ENCODE data around the gene MEGF8.
A peak's percentile ranks its signal among the peaks of the same experiment; 100 is the strongest.
"Not testable (repeated sequence)": the region's sequence is repeated elsewhere in the genome, so short reads cannot be mapped to it uniquely, and the experiment has no call there.

Gene MEGF8

DNA sequence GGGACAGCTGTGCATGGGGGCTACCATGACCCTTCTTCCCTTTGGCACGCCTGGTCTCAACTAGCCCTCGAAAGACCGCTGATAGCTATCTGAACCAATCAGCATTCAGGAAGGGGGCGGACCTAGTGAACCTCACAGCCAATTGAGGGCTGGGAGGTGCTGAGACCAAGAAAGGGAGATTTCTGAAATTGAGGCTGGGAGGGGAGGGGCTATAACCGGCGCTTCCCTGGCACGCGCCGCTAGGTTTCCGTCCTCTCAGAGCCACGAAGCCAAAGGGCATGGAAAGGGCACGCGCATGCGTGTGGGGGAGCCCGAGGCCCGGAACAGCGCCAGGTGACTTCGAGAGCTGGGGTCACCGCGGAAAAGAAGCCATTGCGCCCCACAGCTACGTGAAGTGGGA lies 18.8 kb upstream of the MEGF8 start:
- DNase-seq (ENCODE audit: low spot score) = no peak

DNA sequence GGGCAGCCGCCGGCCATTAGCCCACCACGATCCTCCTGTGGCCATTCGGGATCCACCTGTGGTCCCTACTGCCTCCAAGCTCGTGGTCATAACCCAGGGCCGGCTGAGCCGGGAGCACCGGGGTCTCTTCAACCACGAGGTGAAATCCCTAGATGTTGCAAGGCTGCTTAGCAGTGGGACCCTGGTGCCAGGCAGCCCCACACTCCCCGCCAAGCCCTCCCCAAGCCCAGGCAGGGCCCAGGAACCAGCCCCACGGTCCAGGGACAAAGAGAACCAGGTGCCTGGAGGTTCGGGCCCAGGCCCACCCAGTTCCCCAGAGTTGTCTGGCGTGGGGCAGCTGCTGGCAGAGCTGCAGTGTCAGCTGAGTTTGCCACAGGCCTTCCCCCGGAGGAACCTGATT lies 15.7 kb upstream of the MEGF8 start:
- DNase-seq (ENCODE audit: low spot score) = no peak

DNA sequence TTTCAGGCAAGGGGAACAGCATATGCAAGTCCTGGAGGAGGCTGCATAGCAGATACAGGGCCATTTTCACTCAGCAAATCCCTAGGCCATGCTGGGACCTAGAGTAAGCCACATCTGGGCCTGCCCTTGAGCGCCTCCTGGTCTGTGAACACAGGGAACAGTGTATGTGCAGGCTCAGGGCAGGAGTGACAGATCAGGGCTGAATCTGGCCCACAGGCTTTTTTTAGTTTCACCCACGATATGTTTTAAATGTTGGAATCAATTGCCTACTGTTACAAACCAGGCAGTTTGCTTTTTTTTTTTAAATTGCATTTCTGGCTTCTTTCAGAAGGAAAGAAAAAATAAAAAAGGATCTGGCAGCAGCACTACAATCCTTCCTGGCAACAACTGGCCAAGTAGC lies 13.8 kb upstream of the MEGF8 start:
- DNase-seq (ENCODE audit: low spot score) = no peak

DNA sequence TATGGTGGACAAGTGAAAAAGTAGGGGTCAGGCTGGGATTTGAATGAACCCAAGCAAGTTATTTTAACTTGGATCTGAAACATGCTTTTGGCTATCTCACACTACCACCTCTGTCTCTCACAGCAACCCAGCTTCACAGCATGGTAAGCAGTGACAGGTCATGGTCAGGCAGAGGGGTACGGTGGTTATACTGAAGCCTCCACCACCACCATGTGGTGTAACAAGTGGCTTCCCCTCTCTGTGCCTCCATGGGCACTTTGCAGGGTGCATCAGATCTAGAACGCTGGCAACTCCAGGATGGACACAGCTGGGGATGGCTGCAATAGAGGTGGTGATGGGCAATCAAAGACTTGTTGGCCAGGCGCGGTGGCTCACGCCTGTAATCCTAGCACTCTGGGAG lies 13.1 kb upstream of the MEGF8 start:
- no peak for DNase-seq (ENCODE audit: low spot score)

DNA sequence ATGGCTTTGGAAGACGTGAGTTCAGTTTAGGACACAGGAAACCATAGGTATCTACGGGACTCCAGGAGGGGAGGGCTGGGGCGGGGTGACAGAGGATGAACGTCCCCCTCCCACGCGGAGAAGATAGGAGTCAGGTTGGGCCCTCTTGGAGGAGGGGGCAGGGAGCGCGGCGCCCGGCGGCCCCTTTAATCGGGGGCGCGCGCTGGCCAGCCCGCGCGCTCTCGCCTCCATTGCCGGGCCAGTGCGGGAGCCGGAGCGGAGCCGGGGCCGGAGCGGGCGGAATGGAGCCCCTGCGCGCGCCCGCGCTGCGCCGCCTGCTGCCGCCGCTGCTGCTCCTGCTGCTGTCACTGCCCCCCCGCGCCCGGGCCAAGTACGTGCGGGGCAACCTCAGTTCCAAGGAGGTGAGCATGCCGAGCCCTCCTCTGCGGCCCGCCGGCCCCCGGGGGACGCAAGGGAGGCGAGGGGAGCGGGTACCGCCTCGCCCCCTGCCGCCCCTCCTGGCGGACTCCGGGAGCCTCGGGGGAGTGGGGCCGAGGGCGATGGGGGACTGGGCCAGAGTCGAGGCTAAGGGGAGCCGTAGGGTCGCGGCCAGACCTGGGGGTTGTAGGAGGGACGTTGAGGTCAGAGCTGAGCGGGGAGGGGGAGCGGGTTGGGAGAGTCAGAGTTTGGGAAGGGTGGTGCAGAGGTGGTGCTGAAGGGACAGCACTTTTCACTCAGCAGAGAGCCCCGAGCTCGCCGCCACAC lies 12.2 kb upstream of the MEGF8 start, which contains the start of gene TMEM145:
Gene TMEM145 (plus strand): TSS at position 214 of the 744 bp plus-strand sequence. CDS start 68 bp downstream, at position 282.
- peak; percentile 90 for DNase-seq (ENCODE audit: low spot score)

DNA sequence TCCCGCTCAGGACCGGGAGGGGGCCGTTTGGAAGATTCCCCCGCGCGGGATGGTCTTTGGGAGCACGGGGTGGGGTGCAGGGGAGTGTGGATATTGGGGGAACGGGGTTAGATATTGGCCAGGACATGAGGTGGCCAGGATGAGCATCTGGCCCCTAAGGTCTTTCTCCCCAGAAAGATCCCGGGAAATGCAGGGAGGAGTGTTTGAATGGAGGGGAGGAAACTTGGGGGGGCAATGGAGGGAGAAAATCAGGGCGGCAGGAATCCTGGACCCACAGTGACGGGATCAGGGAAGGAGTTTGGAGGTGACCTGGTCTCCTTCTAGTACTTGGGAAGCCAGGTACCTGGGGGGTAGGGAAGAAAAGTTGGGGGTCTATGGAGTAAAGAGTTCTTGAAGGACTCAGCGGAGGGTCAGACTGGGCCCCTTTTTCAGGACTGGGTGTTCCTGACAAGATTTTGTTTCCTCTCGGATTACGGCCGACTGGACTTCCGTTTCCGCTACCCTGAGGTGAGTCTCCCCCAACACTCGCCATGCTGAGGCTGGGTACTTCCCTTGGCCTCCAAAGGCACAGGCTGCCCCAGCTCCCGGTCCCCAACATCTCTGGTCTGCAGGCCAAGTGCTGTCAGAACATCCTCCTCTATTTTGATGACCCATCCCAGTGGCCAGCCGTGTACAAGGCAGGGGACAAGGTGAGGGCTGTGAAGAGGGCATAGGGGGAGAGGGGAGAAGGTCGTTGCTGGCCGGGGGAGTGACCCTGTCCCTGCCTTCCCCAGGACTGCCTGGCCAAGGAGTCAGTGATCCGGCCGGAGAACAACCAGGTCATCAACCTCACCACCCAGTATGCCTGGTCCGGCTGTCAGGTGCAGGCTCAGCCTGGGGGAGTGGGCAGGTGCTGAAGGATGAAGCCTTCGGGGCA lies 11.3 kb upstream of the MEGF8 start:
- no peak for DNase-seq (ENCODE audit: low spot score)

DNA sequence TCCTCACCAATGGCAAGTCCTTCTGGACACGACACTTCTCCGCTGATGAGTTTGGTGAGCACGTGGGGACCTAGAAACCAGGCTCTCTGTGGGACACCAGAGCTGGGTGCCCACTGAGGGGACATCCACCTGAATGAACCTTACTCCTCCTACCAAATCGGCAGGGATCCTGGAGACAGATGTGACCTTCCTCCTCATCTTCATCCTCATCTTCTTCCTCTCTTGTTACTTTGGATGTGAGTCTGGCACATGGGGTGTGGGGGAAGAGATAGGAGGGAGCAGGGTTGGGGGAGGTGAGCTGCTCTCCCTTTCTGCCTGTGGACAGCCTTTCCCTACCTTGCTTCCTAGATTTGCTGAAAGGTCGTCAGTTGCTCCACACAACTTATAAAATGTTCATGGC lies 10.4 kb upstream of the MEGF8 start:
- DNase-seq (ENCODE audit: low spot score) = no peak

DNA sequence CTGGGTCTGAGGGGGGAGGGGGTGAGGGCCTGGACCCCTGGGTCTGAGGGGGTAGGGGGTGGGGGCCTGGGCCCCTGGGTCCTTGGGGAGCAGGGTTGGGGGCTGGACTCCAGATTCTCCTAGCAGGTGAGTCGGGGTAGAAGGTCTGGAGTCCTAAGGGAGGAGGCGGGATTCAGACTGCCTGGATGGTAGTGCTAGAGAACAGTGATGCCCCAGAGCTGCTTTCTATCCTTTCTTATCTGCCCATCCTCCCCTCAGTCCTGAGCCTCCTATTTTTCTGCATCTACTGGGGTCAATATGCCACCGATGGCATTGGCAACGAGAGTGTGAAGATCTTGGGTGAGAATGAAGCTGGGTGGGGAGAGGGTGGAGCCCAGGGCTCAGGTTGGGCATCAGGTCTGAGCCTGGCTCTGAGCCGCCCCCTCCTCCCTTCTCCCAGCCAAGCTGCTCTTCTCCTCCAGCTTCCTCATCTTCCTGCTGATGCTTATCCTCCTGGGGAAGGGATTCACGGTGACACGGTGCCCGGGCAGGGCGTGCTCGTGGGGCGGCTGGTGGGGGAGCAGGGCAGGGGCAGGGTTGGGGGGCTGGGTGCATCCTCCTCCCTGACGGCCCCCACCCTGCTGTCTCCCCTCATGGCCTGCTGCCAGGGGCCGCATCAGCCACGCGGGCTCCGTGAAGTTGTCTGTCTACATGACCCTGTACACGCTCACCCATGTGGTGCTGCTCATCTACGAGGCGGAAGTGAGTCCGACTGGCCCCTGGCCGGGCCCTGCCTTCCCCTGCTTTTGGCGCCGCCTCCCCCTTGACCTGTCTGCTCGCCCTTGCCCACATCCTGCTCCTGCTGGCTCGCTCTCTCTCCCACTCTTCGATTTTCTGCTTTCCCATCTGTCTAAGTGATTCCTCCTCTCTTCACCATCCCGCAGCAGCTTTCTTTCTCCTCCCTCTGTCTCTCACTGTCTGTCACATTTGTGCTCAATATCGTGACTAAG lies 8.9 kb upstream of the MEGF8 start:
- no peak for DNase-seq (ENCODE audit: low spot score)

DNA sequence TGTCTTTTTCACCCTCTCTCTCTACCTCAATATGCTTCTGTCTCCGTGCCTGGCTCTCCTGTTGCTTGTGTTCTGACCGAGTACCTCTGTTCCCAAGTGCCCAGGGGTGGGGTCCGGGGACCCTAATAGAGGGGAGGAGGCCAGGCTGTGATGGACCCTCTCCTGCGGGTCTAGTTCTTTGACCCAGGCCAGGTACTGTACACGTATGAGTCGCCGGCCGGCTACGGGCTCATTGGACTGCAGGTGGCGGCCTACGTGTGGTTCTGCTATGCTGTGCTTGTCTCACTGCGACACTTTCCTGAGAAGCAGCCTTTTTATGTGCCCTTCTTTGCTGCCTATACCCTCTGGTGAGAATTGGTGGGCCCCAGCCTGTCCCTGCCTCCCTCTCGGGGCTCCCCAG lies 7.9 kb upstream of the MEGF8 start:
- DNase-seq (ENCODE audit: low spot score) = no peak

DNA sequence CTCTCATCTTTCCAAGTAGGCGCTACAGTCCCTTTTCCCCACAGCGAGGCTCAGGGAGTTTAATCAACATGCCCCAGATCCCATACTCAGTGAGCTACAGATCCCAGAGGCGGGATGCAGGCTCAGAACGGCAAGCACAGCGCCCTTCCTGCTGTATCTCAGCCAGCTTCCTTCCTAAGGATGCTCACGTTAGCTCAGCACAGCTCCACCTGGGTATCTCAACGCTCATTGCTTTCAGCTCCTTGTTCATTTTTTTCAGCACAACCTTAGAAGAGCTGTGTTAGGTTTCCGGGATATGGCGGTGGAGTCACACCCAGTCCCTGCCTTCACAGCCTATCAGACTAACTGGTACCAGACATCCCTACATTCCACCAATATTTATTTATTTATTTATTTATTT lies 3.1 kb upstream of the MEGF8 start:
- DNase-seq (ENCODE audit: low spot score) = no peak

DNA sequence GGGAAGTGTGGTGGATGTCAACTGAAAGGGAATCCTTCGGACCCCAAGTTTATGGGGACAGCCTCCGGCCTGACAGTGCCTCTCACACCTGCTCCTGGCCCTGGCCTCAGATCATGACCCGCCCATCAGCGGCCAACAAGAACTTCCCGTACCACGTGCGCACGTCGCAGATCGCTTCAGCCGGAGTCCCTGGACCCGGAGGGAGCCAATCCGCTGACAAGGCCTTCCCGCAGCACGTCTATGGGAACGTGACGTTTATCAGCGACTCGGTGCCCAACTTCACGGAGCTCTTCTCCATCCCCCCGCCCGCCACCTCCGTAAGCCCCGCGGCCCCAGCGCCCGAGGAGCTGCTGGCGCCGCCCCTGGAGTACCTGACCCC lies 2.0 kb upstream of the MEGF8 start:
- no peak for DNase-seq (ENCODE audit: low spot score)

DNA sequence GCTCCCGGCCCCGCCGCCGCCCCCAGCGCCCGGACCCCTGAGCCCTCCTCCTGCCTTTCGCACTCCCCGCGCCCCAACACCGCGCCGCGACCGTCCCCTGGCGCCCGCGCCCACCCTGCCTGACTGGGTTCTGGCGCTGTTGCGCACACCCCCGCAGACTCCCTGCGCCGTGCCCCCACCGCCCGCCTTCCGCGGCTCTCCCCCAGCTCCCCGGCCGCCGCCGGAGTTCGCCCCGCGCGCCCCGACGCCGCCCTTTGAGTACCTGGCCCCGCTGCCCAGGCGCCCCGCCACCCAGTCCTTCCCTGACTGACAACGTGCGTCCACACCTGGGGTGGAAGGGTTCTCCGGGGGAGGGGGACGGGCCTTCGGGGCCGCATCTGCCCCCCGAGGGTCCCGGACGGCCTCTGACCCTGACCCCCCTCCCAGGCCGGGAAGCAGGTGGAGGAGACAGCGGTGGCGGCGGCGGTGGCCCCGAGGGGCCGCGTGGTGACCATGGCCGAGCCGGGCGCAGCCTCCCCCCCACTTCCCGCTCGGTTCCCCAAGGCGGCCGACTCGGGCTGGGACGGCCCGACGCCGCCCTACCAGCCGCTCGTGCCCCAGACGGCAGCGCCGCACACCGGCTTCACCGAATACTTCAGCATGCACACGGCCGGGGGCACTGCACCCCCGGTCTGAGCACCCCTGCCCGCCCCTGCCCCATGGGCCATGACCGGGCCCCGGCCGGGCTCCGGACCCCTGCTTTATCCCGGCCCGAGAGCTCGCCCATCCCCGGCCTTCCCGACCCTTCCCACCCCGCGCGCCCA lies 1.4 kb upstream of the MEGF8 start:
- peak; percentile 46 for DNase-seq (ENCODE audit: low spot score)

DNA sequence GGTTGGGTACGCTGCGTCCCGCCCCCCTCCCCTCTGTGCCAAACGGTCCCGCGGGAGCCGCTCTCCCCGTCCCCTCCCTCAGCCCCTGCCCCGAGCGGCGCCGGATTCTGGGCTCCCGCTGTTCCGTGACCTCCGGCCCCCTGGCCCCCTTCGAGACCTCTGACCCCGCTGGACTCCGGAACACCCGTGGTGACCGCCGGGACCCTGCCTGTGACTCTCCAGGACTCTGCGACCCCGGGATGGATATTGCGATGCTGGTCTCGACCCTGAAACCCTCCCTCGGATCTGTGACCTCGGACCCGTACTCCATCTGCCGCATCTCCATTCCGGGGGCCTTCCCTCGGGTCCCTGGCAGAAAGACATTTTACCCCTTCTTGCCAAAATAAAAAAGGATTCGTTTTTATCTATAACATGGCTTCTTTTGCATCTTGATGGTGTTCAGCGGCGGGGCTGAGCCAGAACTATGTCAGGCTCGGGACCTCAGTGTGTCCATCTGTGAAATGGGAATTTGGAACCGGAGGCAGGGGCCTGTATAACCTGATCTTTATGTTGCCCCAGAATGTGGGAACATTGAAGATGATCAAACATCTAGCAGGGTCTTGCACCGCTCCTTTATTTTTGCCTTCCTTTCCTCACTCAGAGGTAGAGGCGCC lies 654 bp upstream of the MEGF8 start:
- no peak for DNase-seq (ENCODE audit: low spot score)

DNA sequence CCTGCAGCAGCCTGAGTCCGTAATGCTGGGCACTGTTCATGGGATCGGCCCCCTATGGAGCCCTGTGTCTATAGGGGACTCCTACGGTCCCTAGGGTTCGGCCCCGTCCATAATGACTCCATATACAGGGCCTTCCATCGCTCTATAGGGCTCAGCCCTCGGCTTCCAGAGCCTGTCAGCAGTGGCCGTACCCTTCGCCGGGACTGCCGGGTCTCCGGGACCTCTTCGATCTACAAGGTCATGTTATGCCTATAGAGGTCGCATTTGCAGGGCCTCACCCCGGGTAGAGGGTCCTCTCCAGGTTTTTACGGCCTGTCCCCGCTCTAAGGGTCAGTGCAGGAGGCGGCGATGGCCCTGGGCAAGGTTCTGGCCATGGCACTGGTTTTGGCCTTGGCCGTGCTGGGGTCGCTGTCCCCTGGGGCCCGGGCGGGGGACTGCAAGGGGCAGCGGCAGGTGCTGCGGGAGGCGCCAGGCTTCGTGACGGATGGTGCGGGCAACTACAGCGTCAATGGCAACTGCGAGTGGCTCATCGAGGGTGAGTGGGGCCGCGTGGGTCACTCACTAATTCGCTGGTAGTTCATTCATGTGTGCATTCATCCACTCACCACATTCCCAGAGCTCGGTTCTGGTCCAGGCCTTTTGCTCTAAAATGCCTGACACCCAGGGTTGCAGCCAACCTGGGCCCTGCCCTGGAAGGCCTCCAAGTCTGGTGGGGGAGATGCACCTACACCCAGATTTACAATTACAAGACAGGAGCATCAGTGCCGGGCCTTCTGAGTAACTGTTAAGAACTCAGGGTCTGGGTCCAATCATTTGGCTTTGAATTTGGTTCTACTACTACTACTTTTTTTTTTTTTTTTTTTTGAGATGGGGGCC lies 699 bp downstream of the MEGF8 start:
- DNase-seq (ENCODE audit: low spot score) = no peak

DNA sequence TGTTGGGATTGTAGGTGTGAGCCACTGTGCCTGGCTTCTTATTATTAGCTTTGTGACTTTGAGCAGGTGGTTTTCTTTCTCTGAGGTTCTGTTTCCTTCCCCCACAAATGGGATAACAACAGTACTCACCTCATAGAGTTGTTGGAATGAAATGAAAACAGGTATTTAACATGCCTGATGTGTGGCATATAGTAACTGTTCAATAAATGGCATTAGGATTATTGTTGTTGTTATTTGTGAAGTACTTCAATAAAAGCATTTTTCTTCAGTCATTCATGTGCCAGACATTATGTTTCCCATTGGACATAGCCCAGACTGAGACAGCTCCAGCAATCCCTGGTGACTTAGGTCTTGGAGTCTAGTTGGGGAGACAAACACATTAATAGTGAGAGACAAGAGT lies 1.5 kb downstream of the MEGF8 start:
- DNase-seq (ENCODE audit: low spot score) = no peak

DNA sequence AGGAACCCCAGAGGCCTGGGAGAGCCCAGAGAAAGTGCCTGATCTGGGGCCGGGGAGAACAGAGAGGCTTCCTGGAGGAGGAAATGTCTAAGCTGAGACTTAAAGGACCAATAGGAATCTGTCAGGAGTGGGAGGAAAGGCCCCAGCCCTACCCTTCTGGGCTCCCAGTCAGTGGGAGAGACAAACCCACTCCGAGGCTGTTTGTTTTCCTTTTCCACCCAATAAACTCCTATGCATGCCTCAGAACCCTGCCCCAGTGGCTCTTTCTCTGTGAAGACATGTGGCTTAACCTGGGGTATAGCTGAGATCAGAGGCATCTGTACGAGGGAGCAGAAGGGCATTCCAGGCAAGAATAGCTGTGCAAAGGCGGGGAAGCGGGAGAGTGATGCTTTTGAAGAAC lies 1.9 kb downstream of the MEGF8 start:
- DNase-seq (ENCODE audit: low spot score) = no peak

DNA sequence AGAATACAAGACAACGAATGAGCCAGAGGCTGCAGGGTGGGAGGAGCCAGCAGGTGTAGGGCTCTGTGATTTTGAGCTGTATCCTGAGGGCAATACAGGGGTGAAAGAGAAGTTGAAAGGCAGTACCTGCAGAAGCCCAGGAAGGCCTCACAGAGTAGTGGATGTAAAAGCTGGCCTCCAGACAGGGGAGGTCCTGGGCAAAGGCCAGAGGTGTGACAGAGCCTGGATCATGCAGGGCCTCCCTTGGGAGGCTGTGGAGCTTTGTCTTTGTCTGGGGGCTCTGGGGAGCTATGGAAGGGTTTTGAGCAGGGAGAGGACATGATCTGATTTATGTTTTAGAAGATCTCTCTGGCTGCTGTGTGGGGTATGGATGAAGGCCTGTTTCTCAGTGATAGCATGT lies 2.7 kb downstream of the MEGF8 start:
- DNase-seq (ENCODE audit: low spot score) = no peak

DNA sequence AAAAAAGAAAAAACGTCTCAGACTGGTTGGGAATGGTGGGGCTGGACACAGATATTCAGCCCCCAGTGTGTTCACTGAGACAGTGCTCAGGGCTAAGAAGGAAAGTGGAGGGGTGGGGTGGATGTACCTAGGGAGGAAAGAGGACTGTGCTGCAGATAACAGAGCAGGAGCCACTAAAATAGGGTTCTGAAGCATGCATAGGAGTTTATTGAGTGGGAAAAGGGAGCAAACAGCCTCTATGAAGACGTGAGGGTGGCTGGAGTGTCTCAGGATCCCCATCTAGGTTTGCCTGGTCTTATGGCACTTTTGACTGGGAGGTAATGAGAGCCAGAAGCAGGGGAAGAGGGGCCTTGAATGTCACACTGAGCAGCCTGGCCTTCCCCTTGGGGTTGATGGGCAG lies 3.4 kb downstream of the MEGF8 start:
- no peak for DNase-seq (ENCODE audit: low spot score)

DNA sequence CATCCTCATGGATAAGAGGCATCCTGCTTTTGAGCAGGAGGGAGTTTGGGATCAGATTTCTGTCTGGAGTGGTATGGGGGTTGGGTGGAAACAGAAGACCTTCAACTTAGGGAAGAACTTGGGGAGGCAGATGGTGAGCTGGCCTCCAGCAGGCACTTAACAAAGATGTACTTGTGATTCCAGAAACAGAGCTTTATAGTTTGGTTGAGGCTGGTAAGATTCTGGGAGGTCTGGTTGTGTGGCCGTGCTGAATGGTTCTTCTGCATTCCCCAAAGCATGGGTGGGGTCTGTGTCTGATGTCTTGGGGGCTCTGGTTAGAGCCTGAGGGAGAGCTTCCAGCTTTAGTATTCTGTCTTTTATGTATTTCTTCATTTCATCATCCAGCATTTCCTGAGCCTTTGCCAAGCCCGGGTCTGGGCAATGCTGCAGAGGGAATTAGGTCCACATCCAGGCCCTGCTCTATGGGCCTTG lies 4.8 kb downstream of the MEGF8 start:
- no peak for DNase-seq (ENCODE audit: low spot score)

DNA sequence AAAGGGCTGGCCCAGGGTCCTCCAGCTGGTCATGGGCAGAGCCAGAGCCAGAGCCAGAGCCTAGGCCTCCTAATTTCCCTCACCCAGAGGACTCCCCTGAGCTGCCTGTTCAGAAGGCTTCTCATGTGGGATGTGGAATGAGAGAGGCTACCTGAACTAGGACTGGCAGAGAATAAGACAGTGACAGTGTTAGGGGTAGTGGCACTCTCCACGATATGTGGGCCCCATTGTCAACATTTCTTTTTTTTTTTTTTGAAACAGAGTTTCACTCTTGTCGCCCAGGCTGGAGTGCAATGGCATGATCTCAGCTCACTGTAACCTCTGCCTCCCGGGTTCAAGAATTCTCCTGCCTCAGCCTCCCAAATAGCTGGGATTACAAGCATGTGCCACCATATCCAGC lies 5.9 kb downstream of the MEGF8 start:
- not testable (repeated sequence) for DNase-seq (ENCODE audit: low spot score)
